Measurements from ENCODE around the gene INAFM2.

Gene INAFM2

GRCh38 chr15:40366457-40367370, 43.2 kb downstream of the INAFM2 start:
- DNase-seq: no peak
- TF ChIP-seq POLR2A (IDR thresholded peaks at IDR 0.05; ENCODE audit: low read length) (no peak), GATA1 (IDR thresholded peaks at IDR 0.05; ENCODE audit: low read depth, low read length) (no peak)

GRCh38 chr15:40367371-40367685, 43.8 kb downstream of the INAFM2 start:
- DNase-seq: no peak
- TF ChIP-seq GATA1 (IDR thresholded peaks at IDR 0.05; ENCODE audit: low read depth, low read length) (no peak), POLR2A (IDR thresholded peaks at IDR 0.05; ENCODE audit: low read length) (no peak)

- DNase-seq: peak; percentile 93 to 94
Measured at GRCh38 chr15:40367686-40368611, 44.5 kb downstream of the INAFM2 start.

GRCh38 chr15:40368719-40369473, 45.4 kb downstream of the INAFM2 start:
- TF ChIP-seq GATA1 (IDR thresholded peaks at IDR 0.05; ENCODE audit: low read depth, low read length): no peak
- no peak for TF ChIP-seq POLR2A (IDR thresholded peaks at IDR 0.05; ENCODE audit: low read length)
- DNase-seq: no peak

More at GRCh38 chr15:40367686-40368611, 44.5 kb downstream of the INAFM2 start:
- no peak for TF ChIP-seq POLR2A (IDR thresholded peaks at IDR 0.05; ENCODE audit: low read length)
- no peak for TF ChIP-seq GATA1 (IDR thresholded peaks at IDR 0.05; ENCODE audit: low read depth, low read length)

- TF ChIP-seq GATA1 (IDR thresholded peaks at IDR 0.05; ENCODE audit: low read depth, low read length): no peak
- TF ChIP-seq POLR2A (IDR thresholded peaks at IDR 0.05; ENCODE audit: low read length): no peak
- DNase-seq: no peak
Measured at GRCh38 chr15:40369474-40369869, 46.0 kb downstream of the INAFM2 start.

GRCh38 chr15:40369971-40370370, 46.5 kb downstream of the INAFM2 start:
- TF ChIP-seq GATA1 (IDR thresholded peaks at IDR 0.05; ENCODE audit: low read depth, low read length) (no peak), POLR2A (IDR thresholded peaks at IDR 0.05; ENCODE audit: low read length) (no peak)

GRCh38 chr15:40372981-40373380, 49.5 kb downstream of the INAFM2 start:
- TF ChIP-seq POLR2A (IDR thresholded peaks at IDR 0.05; ENCODE audit: low read length) (no peak), GATA1 (IDR thresholded peaks at IDR 0.05; ENCODE audit: low read depth, low read length) (no peak)
- DNase-seq: no peak

More at GRCh38 chr15:40369971-40370370, 46.5 kb downstream of the INAFM2 start:
- no peak for DNase-seq
